GM12878 (cell line): Measurements from ENCODE around the gene PEX12. TPM values are rescaled to one million over a fixed set of nuclear protein-coding genes. Genes with fewer than 3 reads are reported as not detected.

ENCODE experiments used
- ATAC-seq: fragments of 200-7000 bp; cut with Tn5 transposase; 3 replicates; pipeline ENCODE4 v1.9.1; 2020; ENCODE audit warnings: mild to moderate bottlenecking, moderate library complexity
- BruUV-seq: library from RNA; stranded (reverse); fragments of 400-500 nt; replicated peaks from 2 replicates; lab custom pipeline; 2021; lab: Mats Ljungman, UMichigan
- CTCF ChIA-PET: fragments of 300-600 bp; sonication (Branson Sonifier 250); formaldehyde crosslinking; extraction: SDS; loops from one replicate; lab custom pipeline; 2021; ENCODE audit warnings: inconsistent platforms; lab: Yijun Ruan, JAX
- POLR2A ChIA-PET: fragments of 350-600 bp; formaldehyde crosslinking; extraction: SDS; loops from one replicate; lab custom pipeline; 2021; ENCODE audit warnings: inconsistent platforms; lab: Charles Lee
- RAD21 ChIA-PET: fragments of 300-600 bp; sonication (Branson Sonifier 250); formaldehyde crosslinking; loops from one replicate; lab custom pipeline; 2023; ENCODE audit warnings: antibody characterized with exemption; ENCODE audit not compliant: unreplicated experiment; lab: Charles Lee
- SMC1A ChIA-PET: fragments of 300-600 bp; sonication (Branson Sonifier 250); formaldehyde crosslinking; loops from one replicate; lab custom pipeline; 2023; ENCODE audit not compliant: unreplicated experiment, uncharacterized antibody; lab: Charles Lee
- DNase-seq: peaks from one replicate; pipeline ENCODE4 v3.0.0-alpha.2; 2011; ENCODE audit warnings: low read depth, low spot score
- FAIRE-seq: peaks from 3 replicates; lab custom pipeline; 2011; peaks lifted over from hg19 to GRCh38; lab: Jason Lieb, UNC
- H2AFZ ChIP-seq: 2 replicates; pipeline ENCODE4 v1.6.0; 2011; ENCODE audit warnings: low read depth, low read length, control low read depth; ENCODE audit not compliant: control insufficient read depth
- H3K27ac ChIP-seq: 2 replicates; pipeline ENCODE4 v1.5.1; 2011; ENCODE audit warnings: control low read depth; ENCODE audit not compliant: control insufficient read depth, insufficient read depth
- H3K27me3 ChIP-seq, 2 experiments: replicated peaks in 1 of 2; 2 replicates each; pipeline versions ENCODE4 v1.6.0 to v1.6.1; 2011; ENCODE audit warnings: low read length in 1 of 2; ENCODE audit not compliant: control insufficient read depth in 2 of 2, insufficient read depth in 2 of 2
- H3K36me3 ChIP-seq, 2 experiments: 2 replicates each; pipeline ENCODE4 v1.5.1; 2011; ENCODE audit warnings: low read length in 1 of 2; ENCODE audit not compliant: control insufficient read depth in 2 of 2, insufficient read depth in 2 of 2
- H3K4me1 ChIP-seq: 2 replicates; pipeline ENCODE4 v1.6.1; 2011; ENCODE audit warnings: mild to moderate bottlenecking, low read length, moderate library complexity, mixed read lengths; ENCODE audit not compliant: control insufficient read depth, insufficient read depth
- H3K4me2 ChIP-seq: 2 replicates; pipeline ENCODE4 v1.6.0; 2011; ENCODE audit warnings: control low read depth; ENCODE audit not compliant: control insufficient read depth, insufficient read depth
- H3K4me3 ChIP-seq: fragments of 200-600 bp; sonication (generic); 2 replicates; pipeline ENCODE4 v1.5.1; 2016
- H3K79me2 ChIP-seq: 2 replicates; pipeline ENCODE4 v1.6.0; 2011; ENCODE audit warnings: low read length; ENCODE audit not compliant: control insufficient read depth, insufficient read depth
- H3K9ac ChIP-seq: 2 replicates; pipeline ENCODE4 v1.8.0; 2011; ENCODE audit warnings: low read length, control low read depth, mixed read lengths; ENCODE audit not compliant: control insufficient read depth, insufficient read depth
- H3K9me3 ChIP-seq: replicated peaks from 3 replicates; pipeline ENCODE4 v1.5.1; 2011; ENCODE audit warnings: mild to moderate bottlenecking, low read length; ENCODE audit not compliant: control insufficient read depth, insufficient read depth
- H4K20me1 ChIP-seq: 2 replicates; pipeline ENCODE4 v1.6.0; 2011; ENCODE audit not compliant: control insufficient read depth, insufficient read depth
- BACH1 ChIP-seq: fragments of 450-650 bp; IDR thresholded peaks from 2 replicates; pipeline ENCODE4 v1.6.1; 2017; ENCODE audit warnings: mild to moderate bottlenecking, borderline replicate concordance
- BCL11A ChIP-seq: IDR thresholded peaks from 2 replicates; pipeline ENCODE4 v1.6.1; 2011; ENCODE audit warnings: low read depth, low read length
- CHD4 ChIP-seq: fragments of 200-600 bp; sonication (generic); IDR thresholded peaks from 2 replicates; pipeline ENCODE4 v1.6.1; 2016; ENCODE audit warnings: mild to moderate bottlenecking
- CTCF ChIP-seq, 3 experiments: IDR thresholded peaks in 2 of 3; conservative IDR thresholded peaks in 1 of 3; 2 replicates each; pipeline ENCODE4 v1.5.1; 2011; ENCODE audit warnings: low read depth in 3 of 3, low read length in 3 of 3, mild to moderate bottlenecking in 3 of 3, control low read depth in 2 of 3, moderate library complexity in 2 of 3, inconsistent platforms in 1 of 3, mixed read lengths in 1 of 3; ENCODE audit not compliant: control insufficient read depth in 2 of 3, insufficient read depth in 1 of 3; ENCODE audit errors: extremely low read depth in 1 of 3
- EZH2 ChIP-seq: IDR thresholded peaks from 2 replicates; pipeline ENCODE4 v1.6.1; 2012; ENCODE audit warnings: low read depth, mild to moderate bottlenecking, control low read depth, inconsistent platforms, low read length, borderline replicate concordance; ENCODE audit not compliant: control insufficient read depth
- HDGF ChIP-seq: fragments of 450-650 bp; IDR thresholded peaks from 2 replicates; pipeline ENCODE4 v1.6.1; 2016; ENCODE audit warnings: antibody characterized with exemption
- IKZF1 ChIP-seq: fragments of 450-650 bp; conservative IDR thresholded peaks from 2 replicates; pipeline ENCODE4 v1.6.1; 2017; ENCODE audit warnings: antibody characterized with exemption, mild to moderate bottlenecking
- MTA2 ChIP-seq: fragments of 450-650 bp; IDR thresholded peaks from 2 replicates; pipeline ENCODE4 v1.6.1; 2016; ENCODE audit warnings: low read depth, mild to moderate bottlenecking, moderate library complexity
- NFYA ChIP-seq: IDR thresholded peaks from 2 replicates; pipeline ENCODE4 v1.6.1; 2011; ENCODE audit warnings: low read depth, mild to moderate bottlenecking, low read length, improper control_type of control experiment, borderline replicate concordance
- PAX8 ChIP-seq: fragments of 450-650 bp; IDR thresholded peaks from 2 replicates; pipeline ENCODE4 v1.6.1; 2017; ENCODE audit warnings: mild to moderate bottlenecking, moderate library complexity
- PKNOX1 ChIP-seq: fragments of 450-650 bp; IDR thresholded peaks from 2 replicates; pipeline ENCODE4 v1.6.1; 2016; ENCODE audit warnings: mild to moderate bottlenecking
- POLR2AphosphoS5 ChIP-seq: IDR thresholded peaks from 2 replicates; pipeline ENCODE4 v1.6.1; 2011; ENCODE audit warnings: mild to moderate bottlenecking, low read length, inconsistent platforms
- REST ChIP-seq: IDR thresholded peaks from 2 replicates; pipeline ENCODE4 v1.6.1; 2012; ENCODE audit warnings: mild to moderate bottlenecking, low read depth, low read length
- SMAD1 ChIP-seq: fragments of 450-650 bp; IDR thresholded peaks from 2 replicates; pipeline ENCODE4 v1.6.1; 2018; ENCODE audit warnings: mild to moderate bottlenecking, low read depth; ENCODE audit not compliant: partially characterized antibody
- SMAD5 ChIP-seq: IDR thresholded peaks from 2 replicates; pipeline ENCODE4 v1.6.1; 2016; ENCODE audit warnings: antibody characterized with exemption, low read depth
- SP1 ChIP-seq: IDR thresholded peaks from one replicate; pipeline ENCODE4 v1.6.1; 2011; ENCODE audit warnings: low read depth, low read length
- SREBF1 ChIP-seq: IDR thresholded peaks from 2 replicates; pipeline ENCODE4 v1.6.1; 2012; ENCODE audit warnings: mild to moderate bottlenecking, low read length
- SUPT20H ChIP-seq: IDR thresholded peaks from 2 replicates; pipeline ENCODE4 v1.6.1; 2011; ENCODE audit warnings: low read depth, mild to moderate bottlenecking, low read length, moderate library complexity, borderline replicate concordance; ENCODE audit not compliant: control insufficient read depth
- WGBS: methylation state at CpG from one replicate; pipeline ENCODE4 v1.1.6; 2016; ENCODE audit warnings: low lambda C conversion rate; ENCODE audit not compliant: insufficient replicate concordance, insufficient coverage; ENCODE audit errors: missing lambda C conversion rate; 5-methylcytosine and 5-hydroxymethylcytosine counted together
- in situ Hi-C: fragments of 300-500 bp; cut with MboI; formaldehyde crosslinking; loops from 9 replicates; pipeline ENCODE4 v1.14.3; 2018; ENCODE audit warnings: mixed read lengths
- intact Hi-C: fragments of 100-400 bp; cut with micrococcal nuclease; formaldehyde crosslinking; loops from one replicate; pipeline ENCODE4 v1.14.2; 2022; ENCODE audit not compliant: unreplicated experiment
- polyA plus RNA-seq, 11 experiments: library from polyadenylated mRNA; depleted of rRNA in 4 of 11; unstranded in 6 of 11; stranded (reverse) in 5 of 11; fragments of >200 nt; fragmentation: Nextera tagmentation in 4 of 11; fragmentation: Illumina TruSeq in 1 of 11; extraction: Ambion mirVana in 4 of 11; extraction: Trizol in 1 of 11; gene quantifications; 1 replicate in 1 of 11; 2 replicates in 10 of 11; pipeline versions ENCODE4 v1.2.1 to v1.2.3, GENCODE V29; 2011 to 2016; ENCODE audit warnings: inconsistent platforms in 2 of 11, missing spikeins in 2 of 11, low read depth in 1 of 11
- total RNA-seq, 4 experiments: library from RNA; depleted of rRNA in 3 of 4; stranded (reverse); fragments of >200 nt in 3 of 4; fragmentation: Illumina TruSeq in 1 of 4; extraction: Trizol in 1 of 4; gene quantifications; 2 replicates each; pipeline versions ENCODE4 v1.2.1 to v1.2.3, GENCODE V29; 2013 to 2021

Gene PEX12
- total and polyA plus RNA-seq, 10 of the 15 experiments (the other 5 are each of a cell fraction or from before 2014, with no cell fraction given) = 2.9 to 15.8 (median 4.6) TPM

- intact Hi-C loops = loop anchor here (2.0 to 10.0 kb wide), 4 partner anchors 89 to 393 kb away; partner anchors contain the start of genes NLE1, SLFN12, SLFN13 and SLFN5
- ChIA-PET SMC1A (interaction anchor here (0.5 to 12.6 kb wide), 23 partner anchors 7 to 556 kb away, joined by 3 to 251 read pairs (median 3); partner anchors contain the start of genes NLE1, PEX12, SLFN11 and SLFN13), POLR2A (interaction anchor here (0.5 to 2.7 kb wide), 12 partner anchors 10 to 225 kb away, joined by 3 to 12 read pairs (median 5); partner anchors contain the start of genes AP2B1, PEX12, SLFN11 and SLFN13), RAD21 (interaction anchor here (0.6 to 8.2 kb wide), 15 partner anchors 10 to 455 kb away, joined by 3 to 171 read pairs (median 5); partner anchors contain the start of genes PEX12, RAD51D, SLFN11 and SLFN13), CTCF (interaction anchor here (0.6 to 16.4 kb wide), 17 partner anchors 16 to 426 kb away, joined by 3 to 321 read pairs (median 5); partner anchors contain the start of genes PEX12, RAD51D, SLFN11 and SLFN13)
- H4K20me1 ChIP-seq = no peaks in the 10 kb centered on the region
- DNase-seq (no peak), ATAC-seq (peak; percentile 50), FAIRE-seq (no peak)
- H3K27ac ChIP-seq = peak within 1 kb of the TSS; percentile 92
- no peaks in the 10 kb centered on the region for H3K36me3 ChIP-seq
- peaks cover 23% of the 10 kb centered on the region for H3K4me1 ChIP-seq
- in situ Hi-C loops = loop anchor here (5.0 kb wide), 3 partner anchors 165 to 370 kb away; partner anchors contain the start of gene SLFN11
- peak within 1 kb of the TSS; percentile 85 for H3K4me2 ChIP-seq
- peak within 1 kb of the TSS; percentile 81 for H3K4me3 ChIP-seq
- H3K9me3 ChIP-seq = no peaks in the 10 kb centered on the region
- peak within 1 kb of the TSS; percentile 80 for H3K9ac ChIP-seq
- H2AFZ ChIP-seq = peak within 1 kb of the TSS; percentile 40
- BruUV-seq = no TSS peak
- WGBS = 0% methylated on average over 2 of the region's 2 CpGs
- H3K79me2 ChIP-seq = peaks cover 72% of the 10 kb centered on the region
- no peaks in the 10 kb centered on the region for H3K27me3 ChIP-seq
- TF ChIP-seq SUPT20H (no peak), BACH1 (no peak), POLR2AphosphoS5 (no peak), REST (no peak), SMAD1 (no peak), SP1 (no peak), NFYA (no peak), CHD4 (no peak), PAX8 (no peak), BCL11A (no peak), EZH2 (no peak), SREBF1 (no peak), HDGF (no peak), PKNOX1 (peak; percentile 54; the same call in 1 of the 2 replicates), MTA2 (0 out of 2 replicates have a peak, but pooled peaks have one; percentile 37), CTCF (IDR thresholded peaks at IDR 0.05 in 2 of 3, conservative IDR thresholded peaks at IDR 0.05 in 1 of 3; ENCODE audit: control insufficient read depth in 2 of 3, extremely low read depth in 1 of 3, insufficient read depth in 1 of 3, low read depth in 3 of 3, low read length in 3 of 3) (no peak), IKZF1 (peak; percentile 54), SMAD5 (no peak)
These were observed 40.7 kb downstream of the PEX12 start, which contains the start of gene SLFN12L for GRCh38 chr17:35537601-35538141. Gene SLFN12L (minus strand): TSS chr17:35537678. CDS start chr17:35522364, 15,314 bp downstream.
